HepG2 (cell line): Measurements from ENCODE around the gene LYPLA2. TPM values are rescaled to one million over a fixed set of nuclear protein-coding genes. Genes with fewer than 3 reads are reported as not detected.

Experiments used
- GRHL1 ChIP-seq: sonication (generic); formaldehyde crosslinking; conservative IDR thresholded peaks from 2 replicates; pipeline ENCODE4 v1.8.0; 2022; ENCODE audit warnings: missing genetic modification reagents
- GZF1 ChIP-seq: sonication (generic); formaldehyde crosslinking; IDR thresholded peaks from 2 replicates; pipeline ENCODE4 v1.5.1; 2020; ENCODE audit warnings: mild to moderate bottlenecking, missing genetic modification reagents
- HIC2 ChIP-seq: sonication (generic); formaldehyde crosslinking; IDR thresholded peaks from 2 replicates; pipeline ENCODE4 v1.9.0; 2022; ENCODE audit warnings: low read depth, missing genetic modification reagents
- HIVEP1 ChIP-seq: sonication (generic); formaldehyde crosslinking; IDR thresholded peaks from 2 replicates; pipeline ENCODE4 v1.4.0; 2020; ENCODE audit warnings: mild to moderate bottlenecking, missing genetic modification reagents
- HNRNPL ChIP-seq: fragments of 200-400 bp; formaldehyde crosslinking; IDR thresholded peaks from 2 replicates; pipeline ENCODE4 v1.6.1; 2017; ENCODE audit warnings: mild to moderate bottlenecking, low read depth, low read length
- HOXA9 ChIP-seq: sonication (generic); formaldehyde crosslinking; IDR thresholded peaks from 2 replicates; pipeline ENCODE4 v1.8.1; 2022; ENCODE audit warnings: missing genetic modification reagents, mild to moderate bottlenecking, moderate library complexity, borderline replicate concordance
- LRRFIP1 ChIP-seq: sonication (generic); formaldehyde crosslinking; conservative IDR thresholded peaks from 2 replicates; pipeline ENCODE4 v1.4.0; 2020; ENCODE audit warnings: missing genetic modification reagents
- NFKB2 ChIP-seq: sonication (generic); formaldehyde crosslinking; IDR thresholded peaks from 2 replicates; pipeline ENCODE4 v1.4.0; 2020; ENCODE audit warnings: missing genetic modification reagents, borderline replicate concordance
- NPAS2 ChIP-seq: sonication (generic); formaldehyde crosslinking; IDR thresholded peaks from 2 replicates; pipeline ENCODE4 v1.8.0; 2022; ENCODE audit warnings: mild to moderate bottlenecking, missing genetic modification reagents, borderline replicate concordance
- ZBTB4 ChIP-seq: sonication (generic); formaldehyde crosslinking; IDR thresholded peaks from 2 replicates; pipeline ENCODE4 v1.4.0; 2020; ENCODE audit warnings: missing genetic modification reagents, mild to moderate bottlenecking, borderline replicate concordance
- ZMAT5 ChIP-seq: sonication (generic); formaldehyde crosslinking; IDR thresholded peaks from 2 replicates; pipeline ENCODE4 v1.5.0; 2020; ENCODE audit warnings: mild to moderate bottlenecking, low read depth, missing genetic modification reagents, borderline replicate concordance
- ZNF121 ChIP-seq: sonication (generic); formaldehyde crosslinking; IDR thresholded peaks from 2 replicates; pipeline ENCODE4 v1.5.0; 2020; ENCODE audit warnings: mild to moderate bottlenecking, missing genetic modification reagents
- ZNF124 ChIP-seq: sonication (generic); formaldehyde crosslinking; IDR thresholded peaks from 2 replicates; pipeline ENCODE4 v1.4.0; 2020; ENCODE audit warnings: missing genetic modification reagents
- ZUFSP ChIP-seq: sonication (generic); formaldehyde crosslinking; IDR thresholded peaks from 2 replicates; pipeline ENCODE4 v1.9.0; 2021; ENCODE audit warnings: missing genetic modification reagents, mild to moderate bottlenecking, borderline replicate concordance
- polyA plus RNA-seq, 8 experiments: library from polyadenylated mRNA; depleted of rRNA in 3 of 8; stranded (reverse) in 7 of 8; unstranded in 1 of 8; fragments of >200 nt; fragmentation: Illumina TruSeq in 4 of 8; extraction: Trizol in 4 of 8; gene quantifications; 2 replicates each; pipeline versions ENCODE4 v1.2.1 to v1.2.3, GENCODE V29; 2011 to 2016; ENCODE audit warnings: low read depth in 4 of 8, missing spikeins in 1 of 8, mixed read lengths in 1 of 8; ENCODE audit not compliant: insufficient read depth in 1 of 8
- total RNA-seq, 5 experiments: library from RNA; depleted of rRNA; stranded (reverse); fragments of >200 nt; fragmentation: Illumina TruSeq; extraction: Trizol; gene quantifications; 2 replicates each; pipeline ENCODE4 v1.2.3, GENCODE V29; 2016; ENCODE audit warnings: low read depth in 1 of 5

The LYPLA2 gene
- total and polyA plus RNA-seq, 2 of the 13 experiments (the other 11 are each of a cell fraction or from before 2014, with no cell fraction given) = 72.1 to 73.2 TPM

- TF ChIP-seq HIC2 (CRISPR knock-in tag) (peak; percentile 96), ZNF121 (CRISPR knock-in tag) (no peak), ZBTB4 (CRISPR knock-in tag) (no peak), ZNF124 (CRISPR knock-in tag) (no peak), HOXA9 (CRISPR knock-in tag) (no peak), HNRNPL (peak; percentile 98), GZF1 (CRISPR knock-in tag) (no peak), ZUFSP (CRISPR knock-in tag) (no peak), LRRFIP1 (CRISPR knock-in tag) (no peak), NPAS2 (no peak), GRHL1 (CRISPR knock-in tag) (no peak), ZMAT5 (CRISPR knock-in tag) (no peak), NFKB2 (CRISPR knock-in tag) (no peak), HIVEP1 (0 out of 2 replicates have a peak, but pooled peaks have one; percentile 12)
Measured at GRCh38 chr1:23799570-23800399, 8.8 kb downstream of the LYPLA2 start (continued).
